H1 (cell line): ENCODE measurements around the gene STARD7. TPM values are rescaled to one million over a fixed set of nuclear protein-coding genes. Genes with fewer than 3 reads are reported as not detected.

Experiments used
- CTCF ChIA-PET: fragments of 300-600 bp; sonication (Branson Sonifier 250); formaldehyde crosslinking; loops from one replicate; lab custom pipeline; 2021; ENCODE audit not compliant: partially characterized antibody; lab: Charles Lee
- POLR2A ChIA-PET: fragments of 300-600 bp; sonication (Branson Sonifier 250); formaldehyde crosslinking; loops from one replicate; lab custom pipeline; 2021; ENCODE audit warnings: inconsistent platforms; ENCODE audit not compliant: partially characterized antibody; lab: Charles Lee
- DNase-seq, 2 experiments: peaks; one replicate each; pipeline versions ENCODE4 v3.0.0 to v3.0.0-alpha.2; 2010 to 2022; ENCODE audit warnings: low spot score in 2 of 2, low read depth in 1 of 2, mixed read lengths in 1 of 2
- FAIRE-seq: peaks from 2 replicates; lab custom pipeline; 2011; peaks lifted over from hg19 to GRCh38; lab: Jason Lieb, UNC
- H2AFZ ChIP-seq: 2 replicates; pipeline ENCODE4 v1.8.1; 2012; ENCODE audit warnings: low read length, inconsistent platforms
- H2AK5ac ChIP-seq: 2 replicates; pipeline ENCODE4 v1.6.1; 2013; ENCODE audit warnings: low read depth, low read length
- H2BK120ac ChIP-seq: replicated peaks from 2 replicates; pipeline ENCODE3; 2013; ENCODE audit warnings: low read depth, low read length, inconsistent platforms
- H2BK12ac ChIP-seq: 2 replicates; pipeline ENCODE4 v1.6.1; 2013; ENCODE audit warnings: low read depth, low read length
- H2BK15ac ChIP-seq: 2 replicates; pipeline ENCODE4 v1.6.1; 2013; ENCODE audit warnings: low read length
- H2BK20ac ChIP-seq: 2 replicates; pipeline ENCODE4 v1.6.1; 2013; ENCODE audit warnings: low read length
- H2BK5ac ChIP-seq: 2 replicates; pipeline ENCODE4 v1.6.1; 2013; ENCODE audit warnings: low read depth, low read length
- H3K14ac ChIP-seq: 2 replicates; pipeline ENCODE4 v1.6.1; 2013; ENCODE audit warnings: inconsistent platforms; ENCODE audit not compliant: insufficient read length
- H3K18ac ChIP-seq: 2 replicates; pipeline ENCODE4 v1.6.1; 2013; ENCODE audit warnings: low read length; ENCODE audit errors: extremely low read depth
- H3K23ac ChIP-seq: 2 replicates; pipeline ENCODE4 v1.6.1; 2013; ENCODE audit warnings: inconsistent platforms; ENCODE audit not compliant: insufficient read length
- H3K23me2 ChIP-seq: 2 replicates; pipeline ENCODE4 v1.6.1; 2013; ENCODE audit warnings: low read depth, low read length
- H3K27ac ChIP-seq: 2 replicates; pipeline ENCODE4 v1.6.1; 2011; ENCODE audit warnings: low read depth, low read length, inconsistent platforms
- H3K27me3 ChIP-seq, 4 experiments: replicated peaks in 1 of 4; 1 replicate in 1 of 4; 2 replicates in 3 of 4; pipeline versions ENCODE4 v1.6.1 to v1.8.1; 2011 to 2013; ENCODE audit warnings: low read length in 3 of 4, mild to moderate bottlenecking in 3 of 4, inconsistent platforms in 2 of 4, mixed read lengths in 2 of 4, moderate library complexity in 1 of 4; ENCODE audit not compliant: control insufficient read depth in 3 of 4, insufficient read depth in 3 of 4; ENCODE audit errors: extremely low read depth in 1 of 4
- H3K36me3 ChIP-seq, 4 experiments: 2 replicates each; pipeline versions ENCODE4 v1.6.1 to v1.8.1; 2011 to 2013; ENCODE audit warnings: mild to moderate bottlenecking in 4 of 4, low read length in 3 of 4, moderate library complexity in 2 of 4, control low read depth in 1 of 4, inconsistent platforms in 1 of 4; ENCODE audit not compliant: insufficient read depth in 4 of 4, control insufficient read depth in 2 of 4
- H3K4ac ChIP-seq: replicated peaks from 2 replicates; pipeline ENCODE3; 2013; ENCODE audit warnings: low read length, low read depth, mixed read lengths, inconsistent platforms; ENCODE audit not compliant: insufficient read length
- H3K4me1 ChIP-seq, 4 experiments: replicated peaks in 1 of 4; 1 replicate in 1 of 4; 2 replicates in 3 of 4; pipeline versions ENCODE4 v1.6.1 to v1.8.1; 2011 to 2013; ENCODE audit warnings: low read length in 3 of 4, inconsistent platforms in 2 of 4, mixed read lengths in 1 of 4; ENCODE audit not compliant: insufficient read depth in 4 of 4, control insufficient read depth in 3 of 4
- H3K4me2 ChIP-seq, 2 experiments: 2 replicates each; pipeline versions ENCODE4 v1.6.1 to v1.8.1; 2011 to 2013; ENCODE audit warnings: low read depth in 2 of 2, low read length in 2 of 2, control low read depth in 1 of 2, inconsistent platforms in 1 of 2, mild to moderate bottlenecking in 1 of 2; ENCODE audit not compliant: insufficient read depth in 1 of 2
- H3K4me3 ChIP-seq, 4 experiments: fragments of 200-600, 300-600 bp in 1 of 4; sonication (generic), shearing (Covaris generic), sonication (Bioruptor Twin) in 1 of 4; 2 replicates each; pipeline versions ENCODE4 v1.5.1 to v1.8.1; 2011 to 2016; ENCODE audit warnings: low read length in 4 of 4, low read depth in 3 of 4, control low read depth in 2 of 4, inconsistent platforms in 2 of 4, mild to moderate bottlenecking in 2 of 4, mixed read lengths in 1 of 4, moderate library complexity in 1 of 4; ENCODE audit not compliant: insufficient read depth in 2 of 4; ENCODE audit errors: extremely low read depth in 1 of 4
- H3K56ac ChIP-seq: replicated peaks from 2 replicates; pipeline ENCODE3; 2013; ENCODE audit warnings: low read depth, mild to moderate bottlenecking, mixed read lengths, low read length, inconsistent platforms; ENCODE audit not compliant: insufficient read length
- H3K79me1 ChIP-seq: 2 replicates; pipeline ENCODE4 v1.6.1; 2013; ENCODE audit warnings: low read depth, low read length, control low read depth
- H3K79me2 ChIP-seq, 2 experiments: 2 replicates each; pipeline versions ENCODE4 v1.6.1 to v1.8.1; 2012 to 2013; ENCODE audit warnings: low read length in 2 of 2, mild to moderate bottlenecking in 2 of 2, inconsistent platforms in 1 of 2; ENCODE audit not compliant: insufficient read depth in 2 of 2, control insufficient read depth in 1 of 2
- H3K9ac ChIP-seq, 4 experiments: replicated peaks in 1 of 4; 1 replicate in 1 of 4; 2 replicates in 3 of 4; pipeline versions ENCODE4 v1.6.1 to v1.8.1; 2011 to 2013; ENCODE audit warnings: low read depth in 3 of 4, low read length in 3 of 4, control low read depth in 2 of 4, mild to moderate bottlenecking in 2 of 4, moderate library complexity in 2 of 4, inconsistent platforms in 1 of 4; ENCODE audit errors: extremely low read depth in 1 of 4
- H3K9me3 ChIP-seq, 2 experiments: 2 replicates each; pipeline versions ENCODE4 v1.6.1 to v1.8.1; 2012 to 2013; ENCODE audit warnings: mild to moderate bottlenecking in 2 of 2, moderate library complexity in 2 of 2, control low read depth in 1 of 2, inconsistent platforms in 1 of 2, low read depth in 1 of 2, low read length in 1 of 2, mixed read lengths in 1 of 2; ENCODE audit not compliant: insufficient read depth in 2 of 2
- H4K20me1 ChIP-seq, 2 experiments: replicated peaks in 1 of 2; 2 replicates each; pipeline versions ENCODE3 to v1.8.1; 2011 to 2013; ENCODE audit warnings: inconsistent platforms in 2 of 2, low read length in 2 of 2, mild to moderate bottlenecking in 1 of 2; ENCODE audit not compliant: insufficient read depth in 2 of 2, control insufficient read depth in 1 of 2
- H4K5ac ChIP-seq: 2 replicates; pipeline ENCODE4 v1.6.1; 2013; ENCODE audit warnings: low read length, low read depth, mixed read lengths, inconsistent platforms; ENCODE audit not compliant: insufficient read length
- H4K8ac ChIP-seq: 2 replicates; pipeline ENCODE4 v1.8.0; 2013; ENCODE audit warnings: mild to moderate bottlenecking, moderate library complexity, low read length, inconsistent platforms; ENCODE audit not compliant: insufficient read depth; ENCODE audit errors: extremely low read depth
- H4K91ac ChIP-seq: replicated peaks from 2 replicates; pipeline ENCODE3; 2013; ENCODE audit warnings: low read length, mixed read lengths, inconsistent platforms; ENCODE audit not compliant: insufficient read length
- CTCF ChIP-seq, 3 experiments: IDR thresholded peaks; 1 replicate in 2 of 3; 2 replicates in 1 of 3; pipeline versions ENCODE4 v1.5.1 to v1.6.1; 2011; ENCODE audit warnings: low read length in 3 of 3, mild to moderate bottlenecking in 3 of 3, inconsistent platforms in 2 of 3, low read depth in 1 of 3, moderate library complexity in 1 of 3; ENCODE audit not compliant: insufficient read depth in 1 of 3; ENCODE audit errors: control extremely low read depth in 1 of 3
- EGR1 ChIP-seq: IDR thresholded peaks from 2 replicates; pipeline ENCODE4 v1.6.1; 2011; ENCODE audit warnings: low read depth, low read length, borderline replicate concordance
- FOSL1 ChIP-seq: IDR thresholded peaks from 2 replicates; pipeline ENCODE4 v1.6.1; 2011; ENCODE audit warnings: mild to moderate bottlenecking, low read depth, low read length, moderate library complexity; ENCODE audit not compliant: insufficient read depth
- HDAC6 ChIP-seq: IDR thresholded peaks from one replicate; pipeline ENCODE4 v1.7.1; 2012; ENCODE audit warnings: low read depth, mild to moderate bottlenecking, inconsistent platforms, low read length, moderate library complexity
- JUND ChIP-seq: IDR thresholded peaks from 2 replicates; pipeline ENCODE4 v1.6.1; 2011; ENCODE audit warnings: mild to moderate bottlenecking, improper control_type of control experiment, low read length
- POLR2A ChIP-seq, 2 experiments: IDR thresholded peaks; 1 replicate in 1 of 2; 2 replicates in 1 of 2; pipeline ENCODE4 v1.6.1; 2011; ENCODE audit warnings: low read depth in 2 of 2, low read length in 2 of 2, mild to moderate bottlenecking in 2 of 2; ENCODE audit errors: control extremely low read depth in 1 of 2
- RBBP5 ChIP-seq: IDR thresholded peaks from 2 replicates; pipeline ENCODE4 v1.7.1; 2012; ENCODE audit warnings: low read depth, mild to moderate bottlenecking, inconsistent platforms, low read length, moderate library complexity, borderline replicate concordance
- SIRT6 ChIP-seq: IDR thresholded peaks from one replicate; pipeline ENCODE4 v1.7.1; 2012; ENCODE audit warnings: low read length, inconsistent platforms
- SP2 ChIP-seq: IDR thresholded peaks from 2 replicates; pipeline ENCODE4 v1.6.1; 2012; ENCODE audit warnings: mild to moderate bottlenecking, low read length, inconsistent platforms
- TCF12 ChIP-seq: IDR thresholded peaks from 2 replicates; pipeline ENCODE4 v1.6.1; 2011; ENCODE audit warnings: low read depth, mild to moderate bottlenecking, low read length
- WGBS, 2 experiments: shearing (Covaris generic) in 1 of 2; methylation state at CpG; one replicate each; pipeline versions ENCODE4 v1.1.6 to v1.1.7; 2013 to 2015; ENCODE audit warnings: low lambda C conversion rate in 2 of 2, mixed read lengths in 2 of 2, inconsistent platforms in 1 of 2, low coverage in 1 of 2, missing lambda C conversion rate in 1 of 2; ENCODE audit not compliant: insufficient replicate concordance in 2 of 2, insufficient coverage in 1 of 2, insufficient read length in 1 of 2; ENCODE audit errors: extremely low coverage in 1 of 2, missing lambda C conversion rate in 1 of 2; 5-methylcytosine and 5-hydroxymethylcytosine counted together
- polyA plus RNA-seq, 7 experiments: library from polyadenylated mRNA; depleted of rRNA in 3 of 7; stranded (reverse) in 5 of 7; unstranded in 2 of 7; fragments of >200 nt in 5 of 7; fragments of 200-250 nt in 2 of 7; gene quantifications; 1 replicate in 5 of 7; 2 replicates in 1 of 7; 4 replicates in 1 of 7; pipeline versions ENCODE4 v1.2.1 to v1.2.3, GENCODE V29; 2011 to 2013; ENCODE audit warnings: missing spikeins in 2 of 7, mixed read lengths in 2 of 7
- total RNA-seq: library from RNA; stranded (reverse); fragmentation: NEBNext Ultra II Directional; extraction: Animal tissue kit (Norgen Biotek cat#: 25700); gene quantifications from 2 replicates; pipeline ENCODE4 v1.2.1, GENCODE V29; 2021
- TF ChIP-seq, protein P1 (sequence below): IDR thresholded peaks from 2 replicates; pipeline ENCODE4 v1.6.1; 2012; ENCODE audit warnings: inconsistent platforms
- TF ChIP-seq, protein P2 (sequence below): IDR thresholded peaks from 2 replicates; pipeline ENCODE4 v1.6.1; 2011; ENCODE audit warnings: low read depth, mild to moderate bottlenecking, low read length; ENCODE audit not compliant: insufficient read depth

The STARD7 gene
- total and polyA plus RNA-seq, 2 of the 8 experiments (the other 6 are each of a cell fraction or from before 2014, with no cell fraction given), result 89.1 to 200 TPM

DNA sequence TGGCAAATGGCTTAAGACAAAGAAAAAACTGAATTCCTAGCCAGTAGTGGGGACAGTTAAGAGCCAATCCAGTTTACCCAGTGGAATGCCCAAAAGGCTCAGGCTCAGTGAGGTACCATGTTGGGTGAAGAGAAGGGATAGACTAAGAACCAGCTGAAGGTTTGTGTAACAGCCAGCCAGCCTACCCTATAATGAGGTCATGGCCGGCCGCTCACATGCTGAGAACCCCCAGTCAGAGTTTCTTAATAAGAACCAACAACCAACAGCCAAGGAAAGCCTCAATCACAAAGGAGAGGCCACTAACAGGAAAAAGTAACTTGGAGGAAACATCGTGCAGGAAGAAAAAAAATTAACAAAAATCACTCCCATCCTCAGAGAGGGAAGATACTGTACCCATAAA is 38.0 kb downstream of the STARD7 start:
- CTCF ChIA-PET, result interaction anchor here (0.6 to 0.9 kb wide), 2 partner anchors 43 to 91 kb away, joined by 3 read pairs; no protein-coding TSS in a partner anchor
- no peak overlapping the region for H2BK20ac ChIP-seq
- H3K79me2 ChIP-seq, result no peaks in the 10 kb centered on the region
- no peak for TF ChIP-seq TCF12
- no peak for TF ChIP-seq RBBP5
- no peak for TF ChIP-seq FOSL1
- TF ChIP-seq, protein P1, sequence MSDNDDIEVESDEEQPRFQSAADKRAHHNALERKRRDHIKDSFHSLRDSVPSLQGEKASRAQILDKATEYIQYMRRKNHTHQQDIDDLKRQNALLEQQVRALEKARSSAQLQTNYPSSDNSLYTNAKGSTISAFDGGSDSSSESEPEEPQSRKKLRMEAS, result no peak
- no peak for TF ChIP-seq CTCF (IDR thresholded peaks at IDR 0.05; ENCODE audit: control extremely low read depth in 1 of 3, insufficient read depth in 1 of 3, low read depth in 1 of 3, low read length in 3 of 3)
- TF ChIP-seq POLR2A (IDR thresholded peaks at IDR 0.05; ENCODE audit: control extremely low read depth in 1 of 2, low read depth in 2 of 2, low read length in 2 of 2), result no peak
- TF ChIP-seq, protein P2, sequence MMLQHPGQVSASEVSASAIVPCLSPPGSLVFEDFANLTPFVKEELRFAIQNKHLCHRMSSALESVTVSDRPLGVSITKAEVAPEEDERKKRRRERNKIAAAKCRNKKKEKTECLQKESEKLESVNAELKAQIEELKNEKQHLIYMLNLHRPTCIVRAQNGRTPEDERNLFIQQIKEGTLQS, result no peak
- TF ChIP-seq SIRT6, result no peak
- no peak for TF ChIP-seq SP2
- no peak for TF ChIP-seq EGR1
- TF ChIP-seq JUND, result no peak
- TF ChIP-seq HDAC6, result no peak

More for the DNA sequence above, 38.0 kb downstream of the STARD7 start:
- no peak overlapping the region for H2AK5ac ChIP-seq
- H3K36me3 ChIP-seq, result no peaks in the 10 kb centered on the region
- H3K23ac ChIP-seq, result no peak overlapping the region
- no peak overlapping the region for H2BK12ac ChIP-seq
- no peak for FAIRE-seq
- no peak overlapping the region for H4K5ac ChIP-seq
- H4K8ac ChIP-seq, result no peak overlapping the region
- H4K91ac ChIP-seq, result no peak overlapping the region
- H3K9me3 ChIP-seq, result peaks cover 0 to 3% of the 10 kb centered on the region in 2 experiments; a peak in 1 of 4 replicates
- no peak overlapping the region for H3K14ac ChIP-seq
- H3K18ac ChIP-seq, result no peak overlapping the region
- no peak overlapping the region for H3K27ac ChIP-seq
- H2BK5ac ChIP-seq, result no peak overlapping the region
- no peak overlapping the region for H3K9ac ChIP-seq
- no peak overlapping the region for H3K4me3 ChIP-seq
- DNase-seq, result no peak
- no peaks in the 10 kb centered on the region for H3K27me3 ChIP-seq
- no peaks in the 10 kb centered on the region for H3K23me2 ChIP-seq
- WGBS, 2 experiments, result 96% methylated on average over 3 of the region's 3 CpGs; no CpG with 5 or more reads in 1 of the 2 experiments
- no peaks in the 10 kb centered on the region for H4K20me1 ChIP-seq
- H3K4ac ChIP-seq, result no peak overlapping the region
- H3K4me1 ChIP-seq, result 0 out of 7 replicates have a peak, but pooled peaks cover 0 to 2% (median 0%) of the 10 kb centered on the region in 4 experiments
- H2AFZ ChIP-seq, result no peak overlapping the region
- no peaks in the 10 kb centered on the region for H3K79me1 ChIP-seq
- H2BK120ac ChIP-seq, result no peak overlapping the region
- no peak overlapping the region for H3K4me2 ChIP-seq
- H3K56ac ChIP-seq, result no peak overlapping the region
- H2BK15ac ChIP-seq, result no peak overlapping the region
- POLR2A ChIA-PET, result no interaction called here
